Common myeloid progenitor, CD34-positive (primary cell): ENCODE results near the gene CBX4.

Experiments
- CTCF ChIA-PET: fragments of 350-600 bp; sonication (Branson Sonifier 250); formaldehyde crosslinking; loops from one replicate; lab custom pipeline; 2021; ENCODE audit warnings: antibody characterized with exemption; lab: Charles Lee
- POLR2A ChIA-PET: fragments of 350-600 bp; sonication (Branson Sonifier 250); formaldehyde crosslinking; loops from one replicate; lab custom pipeline; 2021; ENCODE audit warnings: antibody characterized with exemption; lab: Charles Lee
- DNase-seq, 3 donors: peaks; one replicate each; pipeline versions ENCODE4 v3.0.0 to v3.0.0-alpha.2; 2013
- H3K27ac ChIP-seq, 2 experiments: 1 replicate in 1 of 2; 2 replicates in 1 of 2; pipeline ENCODE4 v1.7.0; 2013; ENCODE audit warnings: inconsistent platforms in 2 of 2, low read length in 2 of 2, mild to moderate bottlenecking in 2 of 2, low read depth in 1 of 2, moderate library complexity in 1 of 2; ENCODE audit not compliant: severe bottlenecking in 2 of 2, insufficient read depth in 1 of 2, poor library complexity in 1 of 2
- H3K27me3 ChIP-seq, 5 experiments: replicated peaks in 2 of 5; 1 replicate in 3 of 5; 2 replicates in 2 of 5; pipeline versions ENCODE4 v1.6.1 to v1.7.0; 2013; ENCODE audit warnings: low read length in 4 of 5, mild to moderate bottlenecking in 2 of 5, moderate library complexity in 2 of 5, inconsistent platforms in 1 of 5; ENCODE audit not compliant: insufficient read depth in 5 of 5, control insufficient read depth in 4 of 5
- H3K36me3 ChIP-seq, 4 experiments: 1 replicate in 2 of 4; 2 replicates in 2 of 4; pipeline versions ENCODE4 v1.6.1 to v1.7.0; 2013; ENCODE audit warnings: low read length in 3 of 4, control low read depth in 1 of 4, mild to moderate bottlenecking in 1 of 4; ENCODE audit not compliant: control insufficient read depth in 4 of 4, insufficient read depth in 4 of 4
- H3K4me1 ChIP-seq, 4 experiments: 1 replicate in 3 of 4; 2 replicates in 1 of 4; pipeline versions ENCODE4 v1.6.1 to v1.7.1; 2013; ENCODE audit warnings: low read length in 3 of 4, mild to moderate bottlenecking in 3 of 4, control low read depth in 1 of 4, inconsistent platforms in 1 of 4, moderate library complexity in 1 of 4; ENCODE audit not compliant: control insufficient read depth in 4 of 4, insufficient read depth in 4 of 4; ENCODE audit errors: control extremely low read depth in 1 of 4
- H3K4me3 ChIP-seq, 7 experiments: 1 replicate in 4 of 7; 2 replicates in 3 of 7; pipeline versions ENCODE4 v1.5.1 to v1.7.0; 2013; ENCODE audit warnings: mild to moderate bottlenecking in 7 of 7, low read length in 6 of 7, moderate library complexity in 6 of 7, inconsistent platforms in 2 of 7, low read depth in 2 of 7, control low read depth in 1 of 7; ENCODE audit not compliant: insufficient read depth in 4 of 7, control insufficient read depth in 1 of 7; ENCODE audit errors: extremely low read depth in 1 of 7
- H3K9me3 ChIP-seq, 5 experiments: 1 replicate in 4 of 5; 2 replicates in 1 of 5; pipeline versions ENCODE4 v1.6.1 to v1.7.1; 2013; ENCODE audit warnings: low read length in 4 of 5, mild to moderate bottlenecking in 2 of 5, inconsistent platforms in 1 of 5, low read depth in 1 of 5, moderate library complexity in 1 of 5; ENCODE audit not compliant: control insufficient read depth in 4 of 5, insufficient read depth in 2 of 5; ENCODE audit errors: control extremely low read depth in 1 of 5
- WGBS: methylation state at CpG from one replicate; pipeline ENCODE4 v1.1.5; 2013; ENCODE audit not compliant: insufficient coverage; 5-methylcytosine and 5-hydroxymethylcytosine counted together

CBX4 gene

GRCh38 chr17:79814127-79814973 lies 24.9 kb downstream of the CBX4 start:
- WGBS = 3% methylated on average over 21 of the region's 43 CpGs
- POLR2A ChIA-PET = interaction anchor here (0.9 to 1.4 kb wide), 3 partner anchors 12 to 25 kb away, joined by 3 to 4 read pairs (median 4); partner anchors contain the start of gene CBX4
- H3K4me1 ChIP-seq = peaks cover 0 to 54% (median 51%) of the 10 kb centered on the region in 4 experiments

GRCh38 chr17:79813297-79814126 lies 25.7 kb downstream of the CBX4 start:
- peak overlapping the region in 3 of 7 experiments; percentile 32 to 59 (median 41) for H3K4me3 ChIP-seq
- POLR2A ChIA-PET = interaction anchor here (0.6 to 1.4 kb wide), 3 partner anchors 13 to 124 kb away, joined by 3 to 4 read pairs (median 4); partner anchors contain the start of gene CBX4
- DNase-seq = peak in 2 of 3 donors; percentile 47 to 56
- H3K9me3 ChIP-seq = no peaks in the 10 kb centered on the region
- no peaks in the 10 kb centered on the region for H3K36me3 ChIP-seq
- peaks cover 0 to 87% (median 43%) of the 10 kb centered on the region in 5 experiments for H3K27me3 ChIP-seq
- no peak overlapping the region for H3K27ac ChIP-seq
- H3K4me1 ChIP-seq = peaks cover 0 to 55% (median 51%) of the 10 kb centered on the region in 4 experiments
- under 1% methylated on average over 67 of the region's 89 CpGs for WGBS
- CTCF ChIA-PET = interaction anchor here (0.6 to 5.0 kb wide), 8 partner anchors 8 to 67 kb away, joined by 4 to 36 read pairs (median 8); partner anchors contain the start of gene CBX4

More at GRCh38 chr17:79814127-79814973, 24.9 kb downstream of the CBX4 start:
- no peaks in the 10 kb centered on the region for H3K36me3 ChIP-seq
- H3K27me3 ChIP-seq = peaks cover 0 to 84% (median 37%) of the 10 kb centered on the region in 5 experiments
- peak overlapping the region in 2 of 7 experiments; percentile 45 for H3K4me3 ChIP-seq
- no peak for DNase-seq
- H3K9me3 ChIP-seq = no peaks in the 10 kb centered on the region
- no peak overlapping the region for H3K27ac ChIP-seq
- CTCF ChIA-PET = interaction anchor here (0.9 to 5.0 kb wide), 7 partner anchors 14 to 70 kb away, joined by 3 to 36 read pairs (median 4); partner anchors contain the start of gene CBX4

- ChIA-PET CTCF (interaction anchor here (0.6 to 5.2 kb wide), 16 partner anchors 9 to 103 kb away, joined by 3 to 36 read pairs (median 6); partner anchors contain the start of gene CBX4), POLR2A (interaction anchor here (1.4 kb wide), 1 partner anchor 27 kb away, joined by 4 read pairs; the partner anchor contains the start of gene CBX4)
- DNase-seq = no peak
- 3% methylated on average over 47 of the region's 72 CpGs for whole genome bisulfite sequencing
- Histone ChIP-seq H3K9me3 (no peaks in the 10 kb centered on the region), H3K36me3 (no peaks in the 10 kb centered on the region), H3K4me3 (peak overlapping the region in 5 of 7 experiments; percentile 32 to 65 (median 46)), H3K4me1 (peaks cover 0 to 55% (median 51%) of the 10 kb centered on the region in 4 experiments), H3K27me3 (peaks cover 0 to 91% (median 50%) of the 10 kb centered on the region in 5 experiments), H3K27ac (no peak overlapping the region)
Measured at GRCh38 chr17:79812353-79813258, 26.6 kb downstream of the CBX4 start.

GRCh38 chr17:79811868-79812352 lies 27.3 kb downstream of the CBX4 start:
- Histone ChIP-seq H3K4me3 (peak overlapping the region in 3 of 7 experiments; percentile 15 to 42 (median 19)), H3K27me3 (peaks cover 0 to 91% (median 52%) of the 10 kb centered on the region in 5 experiments), H3K9me3 (no peaks in the 10 kb centered on the region), H3K4me1 (peaks cover 0 to 55% (median 51%) of the 10 kb centered on the region in 4 experiments), H3K27ac (no peak overlapping the region), H3K36me3 (no peaks in the 10 kb centered on the region)
- WGBS = 2% methylated on average over 19 of the region's 20 CpGs
- DNase-seq = no peak
- ChIA-PET POLR2A (interaction anchor here (0.6 to 1.4 kb wide), 4 partner anchors 23 to 211 kb away, joined by 3 to 6 read pairs (median 4); partner anchors contain the start of gene CBX4), CTCF (interaction anchor here (0.7 to 5.2 kb wide), 26 partner anchors 10 to 179 kb away, joined by 3 to 36 read pairs (median 5); partner anchors contain the start of genes CBX4 and CBX8)

- peaks cover 0 to 91% (median 54%) of the 10 kb centered on the region in 5 experiments for H3K27me3 ChIP-seq
- peak overlapping the region in 3 of 7 experiments; percentile 15 to 42 (median 19) for H3K4me3 ChIP-seq
- no peak overlapping the region for H3K27ac ChIP-seq
- DNase-seq = peak; percentile 50 to 72 (median 61)
- H3K36me3 ChIP-seq = no peaks in the 10 kb centered on the region
- under 1% methylated on average over 30 of the region's 66 CpGs for WGBS
- CTCF ChIA-PET = interaction anchor here (0.7 to 5.2 kb wide), 26 partner anchors 10 to 179 kb away, joined by 3 to 36 read pairs (median 5); partner anchors contain the start of genes CBX4 and CBX8
- H3K9me3 ChIP-seq = no peaks in the 10 kb centered on the region
- peaks cover 0 to 57% (median 54%) of the 10 kb centered on the region in 4 experiments for H3K4me1 ChIP-seq
- POLR2A ChIA-PET = interaction anchor here (0.6 to 1.1 kb wide), 3 partner anchors 24 to 212 kb away, joined by 3 to 6 read pairs (median 3); partner anchors contain the start of gene CBX4
Measured at GRCh38 chr17:79811011-79811867, 28.0 kb downstream of the CBX4 start.
